HT1080 (cell line): Measurements from ENCODE around the gene SMIM7. TPM values are rescaled to one million over a fixed set of nuclear protein-coding genes. Genes with fewer than 3 reads are reported as not detected.
A peak's percentile ranks its signal among the peaks of the same experiment; 100 is the strongest.

ENCODE experiments used
- DNase-seq: peaks from one replicate; pipeline ENCODE4 v3.0.0-alpha.2; 2015; ENCODE audit warnings: low read depth
- total RNA-seq: library from RNA; depleted of rRNA; stranded (reverse); fragments of >200 nt; shearing (Covaris generic); gene quantifications from 2 replicates; pipeline ENCODE4 v1.2.3, GENCODE V29; 2014

SMIM7 gene
- total RNA-seq, 1 experiment from 2014 or later = 89.7 TPM

- DNase-seq = no peak
These were observed 36.9 kb downstream of the SMIM7 start for GRCh38 chr19:16623066-16623465.

GRCh38 chr19:16621165-16621800, 38.7 kb downstream of the SMIM7 start:
- no peak for DNase-seq

GRCh38 chr19:16620584-16620983, 39.4 kb downstream of the SMIM7 start:
- no peak for DNase-seq

- no peak for DNase-seq
These were observed 39.9 kb downstream of the SMIM7 start for GRCh38 chr19:16620018-16620417.

- DNase-seq = no peak
These were observed 40.5 kb downstream of the SMIM7 start for GRCh38 chr19:16619457-16619856.

- DNase-seq = no peak
These were observed 41.7 kb downstream of the SMIM7 start for GRCh38 chr19:16618248-16618647.

- peak; percentile 17 for DNase-seq
These were observed 44.1 kb downstream of the SMIM7 start for GRCh38 chr19:16615808-16616207.

- DNase-seq = no peak
These were observed 45.0 kb downstream of the SMIM7 start for GRCh38 chr19:16614941-16615340.

- DNase-seq = no peak
These were observed 46.1 kb downstream of the SMIM7 start for GRCh38 chr19:16613841-16614240.

- DNase-seq = no peak
These were observed 47.3 kb downstream of the SMIM7 start for GRCh38 chr19:16612636-16613035.

- DNase-seq = no peak
These were observed 48.8 kb downstream of the SMIM7 start for GRCh38 chr19:16611121-16611520.

- no peak for DNase-seq
These were observed 50.3 kb downstream of the SMIM7 start for GRCh38 chr19:16609511-16610200.

- no peak for DNase-seq
These were observed 51.6 kb downstream of the SMIM7 start for GRCh38 chr19:16608290-16608739.

- DNase-seq = no peak
These were observed 52.1 kb downstream of the SMIM7 start for GRCh38 chr19:16607819-16608218.

GRCh38 chr19:16605553-16605994, 54.4 kb downstream of the SMIM7 start:
- DNase-seq = no peak

- no peak for DNase-seq
These were observed 54.8 kb downstream of the SMIM7 start for GRCh38 chr19:16605115-16605514.

GRCh38 chr19:16604615-16605014, 55.3 kb downstream of the SMIM7 start:
- no peak for DNase-seq

GRCh38 chr19:16603090-16603489, 56.9 kb downstream of the SMIM7 start:
- DNase-seq = no peak

- DNase-seq = no peak
These were observed 58.4 kb downstream of the SMIM7 start for GRCh38 chr19:16601378-16602052.

- no peak for DNase-seq
These were observed 59.1 kb downstream of the SMIM7 start for GRCh38 chr19:16600824-16601223.

- no peak for DNase-seq
These were observed 60.1 kb downstream of the SMIM7 start for GRCh38 chr19:16599655-16600346.

- DNase-seq = no peak
These were observed 61.1 kb downstream of the SMIM7 start for GRCh38 chr19:16598848-16599247.
